Measurements from ENCODE around the gene CREG1. TPM values are rescaled to one million over a fixed set of nuclear protein-coding genes. Genes with fewer than 3 reads are reported as not detected.

CREG1 gene
- total RNA-seq, 2 donors from 2014 or later = 43.2 to 72.7 TPM

- H3K9ac ChIP-seq (ENCODE audit: low read depth in 2 of 2, low read length in 2 of 2) = no peak overlapping the region
- H3K36me3 ChIP-seq = no peaks in the 10 kb centered on the region
- intact Hi-C loops (cut with DNase I) = no loop called here
- DNase-seq = no peak
- H3K27me3 ChIP-seq = no peaks in the 10 kb centered on the region
- no peaks in the 10 kb centered on the region for H3K4me1 ChIP-seq
- H3K9me3 ChIP-seq = no peaks in the 10 kb centered on the region
- no peak overlapping the region for H3K27ac ChIP-seq
- H3K4me3 ChIP-seq = no peak overlapping the region
- TF ChIP-seq, protein P1, sequence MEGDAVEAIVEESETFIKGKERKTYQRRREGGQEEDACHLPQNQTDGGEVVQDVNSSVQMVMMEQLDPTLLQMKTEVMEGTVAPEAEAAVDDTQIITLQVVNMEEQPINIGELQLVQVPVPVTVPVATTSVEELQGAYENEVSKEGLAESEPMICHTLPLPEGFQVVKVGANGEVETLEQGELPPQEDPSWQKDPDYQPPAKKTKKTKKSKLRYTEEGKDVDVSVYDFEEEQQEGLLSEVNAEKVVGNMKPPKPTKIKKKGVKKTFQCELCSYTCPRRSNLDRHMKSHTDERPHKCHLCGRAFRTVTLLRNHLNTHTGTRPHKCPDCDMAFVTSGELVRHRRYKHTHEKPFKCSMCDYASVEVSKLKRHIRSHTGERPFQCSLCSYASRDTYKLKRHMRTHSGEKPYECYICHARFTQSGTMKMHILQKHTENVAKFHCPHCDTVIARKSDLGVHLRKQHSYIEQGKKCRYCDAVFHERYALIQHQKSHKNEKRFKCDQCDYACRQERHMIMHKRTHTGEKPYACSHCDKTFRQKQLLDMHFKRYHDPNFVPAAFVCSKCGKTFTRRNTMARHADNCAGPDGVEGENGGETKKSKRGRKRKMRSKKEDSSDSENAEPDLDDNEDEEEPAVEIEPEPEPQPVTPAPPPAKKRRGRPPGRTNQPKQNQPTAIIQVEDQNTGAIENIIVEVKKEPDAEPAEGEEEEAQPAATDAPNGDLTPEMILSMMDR (IDR thresholded peaks at IDR 0.05) = no peak
Measured at GRCh38 chr1:167584581-167584980, 31.0 kb upstream of the CREG1 start.

GRCh38 chr1:167582722-167583121 is 29.2 kb upstream of the CREG1 start:
- H3K9me3 ChIP-seq = no peaks in the 10 kb centered on the region
- H3K4me1 ChIP-seq = no peaks in the 10 kb centered on the region
- H3K4me3 ChIP-seq = no peak overlapping the region
- no peak overlapping the region for H3K9ac ChIP-seq (ENCODE audit: low read depth in 2 of 2, low read length in 2 of 2)
- no peak for DNase-seq
- TF ChIP-seq, protein P1 (IDR thresholded peaks at IDR 0.05) = no peak
- intact Hi-C loops (cut with DNase I) = no loop called here
- no peak overlapping the region for H3K27ac ChIP-seq
- H3K27me3 ChIP-seq = no peaks in the 10 kb centered on the region
- H3K36me3 ChIP-seq = no peaks in the 10 kb centered on the region

DNA sequence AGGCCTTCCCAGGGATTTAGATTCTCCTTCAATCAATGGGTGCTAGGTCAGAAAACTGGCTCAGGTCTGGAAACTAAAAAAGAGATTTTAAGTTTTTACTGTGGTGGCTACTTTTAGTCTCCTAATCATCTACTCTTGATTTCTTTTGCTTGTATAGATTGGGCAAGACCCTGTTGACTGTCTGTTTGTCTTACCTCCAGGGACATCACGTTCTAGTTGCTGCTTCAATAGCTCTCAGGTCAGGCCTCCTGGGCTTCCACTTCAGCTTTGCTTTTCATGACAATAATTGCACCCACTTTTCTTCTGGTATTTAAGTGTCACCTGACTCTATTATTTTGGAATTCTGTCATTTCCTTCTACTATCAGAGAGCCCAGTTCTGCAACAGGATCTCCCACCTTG is 28.5 kb upstream of the CREG1 start:
- no peak overlapping the region for H3K27ac ChIP-seq
- TF ChIP-seq, protein P1 (IDR thresholded peaks at IDR 0.05) = no peak
- intact Hi-C loops (cut with DNase I) = no loop called here
- no peaks in the 10 kb centered on the region for H3K36me3 ChIP-seq
- H3K9me3 ChIP-seq = no peaks in the 10 kb centered on the region
- H3K9ac ChIP-seq (ENCODE audit: low read depth in 2 of 2, low read length in 2 of 2) = no peak overlapping the region
- no peaks in the 10 kb centered on the region for H3K4me1 ChIP-seq
- H3K27me3 ChIP-seq = no peaks in the 10 kb centered on the region
- no peak for DNase-seq
- H3K4me3 ChIP-seq = no peak overlapping the region

- Histone ChIP-seq H3K36me3 (no peaks in the 10 kb centered on the region), H3K4me3 (no peak overlapping the region), H3K4me1 (no peaks in the 10 kb centered on the region), H3K27me3 (no peaks in the 10 kb centered on the region), H3K9me3 (no peaks in the 10 kb centered on the region), H3K27ac (no peak overlapping the region), H3K9ac (ENCODE audit: low read depth in 2 of 2, low read length in 2 of 2) (no peak overlapping the region)
- TF ChIP-seq, protein P1 (IDR thresholded peaks at IDR 0.05) = no peak
- intact Hi-C loops (cut with DNase I) = no loop called here
- DNase-seq = no peak
Measured at GRCh38 chr1:167579986-167580385, 26.4 kb upstream of the CREG1 start.

- Histone ChIP-seq H3K4me3 (no peak overlapping the region), H3K27me3 (no peaks in the 10 kb centered on the region), H3K9ac (ENCODE audit: low read depth in 2 of 2, low read length in 2 of 2) (no peak overlapping the region), H3K36me3 (no peaks in the 10 kb centered on the region), H3K9me3 (no peaks in the 10 kb centered on the region), H3K4me1 (no peaks in the 10 kb centered on the region), H3K27ac (no peak overlapping the region)
- no peak for DNase-seq
- intact Hi-C loops (cut with DNase I) = no loop called here
- TF ChIP-seq, protein P1 (IDR thresholded peaks at IDR 0.05) = no peak
Measured at GRCh38 chr1:167578939-167579521, 25.5 kb upstream of the CREG1 start.
